Measurements from ENCODE around the gene WFS1. TPM values are rescaled to one million over a fixed set of nuclear protein-coding genes. Genes with fewer than 3 reads are reported as not detected.

WFS1 gene
- total and polyA plus RNA-seq, 9 of the 15 experiments (the other 6 are each of a cell fraction or from before 2014, with no cell fraction given), result 0.01 to 0.29 (median 0.03) TPM; not detected in 5

DNA sequence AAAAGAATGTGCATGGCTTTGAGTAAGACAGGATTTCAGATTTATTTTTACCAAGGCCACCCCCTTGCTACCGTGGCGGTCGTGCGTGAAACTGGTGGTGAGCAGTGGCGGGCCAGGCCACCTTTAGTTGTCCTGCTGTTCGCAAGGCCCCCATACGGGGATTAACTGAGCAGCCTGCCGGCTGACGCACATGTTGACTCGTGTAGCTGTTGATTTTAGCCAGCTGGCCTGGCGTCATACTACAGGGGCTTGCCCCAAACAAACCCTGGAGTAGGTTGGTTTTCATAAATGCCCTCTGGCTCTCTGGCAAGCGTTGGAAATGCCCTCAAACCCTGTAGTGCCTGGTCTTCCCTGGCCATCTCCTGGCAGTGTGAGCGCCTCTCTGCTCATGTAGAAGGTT is 28.4 kb downstream of the WFS1 start:
- FAIRE-seq, result no peak
- intact Hi-C loops (cut with micrococcal nuclease), result no loop called here
- POLR2A ChIA-PET, result interaction anchor here (1.5 kb wide), 1 partner anchor 14 kb away, joined by 3 read pairs; no protein-coding TSS in a partner anchor

More for the DNA sequence above, 28.4 kb downstream of the WFS1 start:
- Histone ChIP-seq H3K36me3 (ENCODE audit: control insufficient read depth, insufficient read depth, low read length) (no peaks in the 10 kb centered on the region), H4K20me1 (replicated peaks; ENCODE audit: control insufficient read depth, insufficient read depth, low read length) (peaks cover 5% of the 10 kb centered on the region; the same call in 1 of the 2 replicates), H3K9ac (ENCODE audit: insufficient read depth in 1 of 2, low read depth in 2 of 2, low read length in 2 of 2) (no peak overlapping the region), H3K79me2 (ENCODE audit: control insufficient read depth, insufficient read depth, low read length) (no peaks in the 10 kb centered on the region), H3K27ac (ENCODE audit: extremely low read depth, low read depth, low read length) (no peak overlapping the region), H3K27me3 (ENCODE audit: control insufficient read depth in 2 of 2, insufficient read depth in 2 of 2, low read length in 2 of 2) (peaks cover 4 to 69% of the 10 kb centered on the region in 2 experiments; a peak in 4 of 5 replicates), H3K4me1 (replicated peaks in 1 of 2; ENCODE audit: control insufficient read depth in 2 of 2, insufficient read depth in 2 of 2, low read length in 2 of 2) (peaks cover 0 to 10% of the 10 kb centered on the region in 2 experiments; a peak in 1 of 5 replicates), H2AFZ (ENCODE audit: low read depth, low read length) (no peak overlapping the region), H3K9me3 (replicated peaks; ENCODE audit: control insufficient read depth, insufficient read depth, low read depth, low read length) (no peaks in the 10 kb centered on the region), H3K4me3 (no peak overlapping the region), H3K4me2 (ENCODE audit: insufficient read depth, low read length) (no peak overlapping the region), H3K9me1 (ENCODE audit: control insufficient read depth, insufficient read depth, low read length) (peaks cover 6% of the 10 kb centered on the region)
- ATAC-seq (no peak), DNase-seq (ENCODE audit: extremely low read depth in 1 of 4, low spot score in 3 of 4) (no peak)
- TF ChIP-seq NR4A1 (CRISPR knock-in tag; IDR thresholded peaks at IDR 0.05), result no peak
- TF ChIP-seq NR4A1 (tag; IDR thresholded peaks at IDR 0.05), result no peak
- no peak for TF ChIP-seq ASH1L (IDR thresholded peaks at IDR 0.05; ENCODE audit: borderline replicate concordance, low read depth, partially characterized antibody)
- no peak for TF ChIP-seq ZKSCAN8 (CRISPR knock-in tag; IDR thresholded peaks at IDR 0.05)
- no peak for TF ChIP-seq STAG1 (CRISPR knock-in tag; IDR thresholded peaks at IDR 0.05; ENCODE audit: borderline replicate concordance)
- TF ChIP-seq DACH1 (IDR thresholded peaks at IDR 0.05; ENCODE audit: partially characterized antibody), result no peak
- no peak for TF ChIP-seq NFIC (IDR thresholded peaks at IDR 0.05)
- no peak for TF ChIP-seq ZNF586 (CRISPR knock-in tag; conservative IDR thresholded peaks at IDR 0.05)
- TF ChIP-seq TAF9B (IDR thresholded peaks at IDR 0.05; ENCODE audit: partially characterized antibody), result no peak
- TF ChIP-seq SRSF1 (IDR thresholded peaks at IDR 0.05; ENCODE audit: low read depth, low read length), result no peak
- TF ChIP-seq SMAD4 (CRISPR knock-in tag; conservative IDR thresholded peaks at IDR 0.05), result no peak
- no peak for TF ChIP-seq MXD1 (CRISPR knock-in tag; IDR thresholded peaks at IDR 0.05; ENCODE audit: borderline replicate concordance, poor library complexity, severe bottlenecking)
- no peak for TF ChIP-seq ZBTB1 (CRISPR knock-in tag; IDR thresholded peaks at IDR 0.05; ENCODE audit: borderline replicate concordance, low read depth)
- no peak for TF ChIP-seq ZNF449 (CRISPR knock-in tag; IDR thresholded peaks at IDR 0.05)
- TF ChIP-seq POLR3G (IDR thresholded peaks at IDR 0.05; ENCODE audit: extremely low read depth, insufficient read length, insufficient replicate concordance), result no peak
- no peak for TF ChIP-seq SRF (CRISPR knock-in tag; IDR thresholded peaks at IDR 0.05)
- no peak for TF ChIP-seq RNF2 (IDR thresholded peaks at IDR 0.05)
- in situ Hi-C loops (cut with MboI), result no loop called here
- BruUV-seq (replicated peaks), result no TSS peak
- CTCF ChIA-PET (ENCODE audit: low intra/inter-chr PET ratio), result no interaction called here
- WGBS (ENCODE audit: insufficient coverage, low coverage, missing lambda C conversion rate), result 3% methylated on average over 13 of the region's 13 CpGs

All from K562 (cell line).